Nucleus accumbens (tissue), 56 donors: ENCODE data around the gene COL4A2.

Source experiments
- DNase-seq, 56 donors: peaks; one replicate each; lab custom pipeline; 2025; lab: John Stamatoyannopoulos, UW

Gene COL4A2

DNA sequence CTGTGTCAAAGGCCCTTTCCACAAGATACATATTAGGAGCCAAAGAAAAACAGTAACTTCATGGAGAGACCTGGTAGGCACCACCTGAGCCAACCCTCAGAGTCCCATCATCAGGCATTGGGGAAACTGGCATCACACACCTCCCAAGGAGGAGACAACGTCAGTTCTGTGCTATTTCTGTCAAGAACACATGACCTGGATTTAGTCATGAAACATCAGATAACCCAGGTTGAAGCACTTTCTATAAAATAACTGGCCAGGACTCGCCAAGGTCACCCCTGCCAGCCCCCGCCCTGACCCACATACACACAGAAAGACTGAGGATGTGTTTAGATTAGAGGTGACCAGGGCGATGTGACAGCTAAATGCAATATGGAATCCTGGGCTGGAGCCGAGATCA lies 35.8 kb upstream of the COL4A2 start:
- no peak for DNase-seq

DNA sequence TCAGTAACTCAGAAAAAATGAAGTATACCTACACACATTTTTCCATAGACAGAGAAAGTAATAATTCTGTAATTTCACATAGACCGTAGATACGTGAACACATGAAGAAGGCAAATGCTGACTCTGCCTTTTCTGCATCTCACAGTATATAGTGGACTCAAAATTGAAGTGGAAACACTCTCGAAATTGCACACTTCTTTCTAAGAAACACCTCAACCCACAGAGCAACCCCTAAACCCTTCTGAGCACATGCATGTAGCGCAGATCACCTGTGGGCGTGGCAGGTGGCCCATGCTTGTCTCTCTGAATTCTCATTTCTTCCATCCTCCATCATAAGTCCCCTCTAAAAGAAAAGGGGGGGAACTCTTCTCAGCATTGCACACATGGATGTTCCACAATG lies 34.9 kb upstream of the COL4A2 start:
- DNase-seq, result no peak

DNA sequence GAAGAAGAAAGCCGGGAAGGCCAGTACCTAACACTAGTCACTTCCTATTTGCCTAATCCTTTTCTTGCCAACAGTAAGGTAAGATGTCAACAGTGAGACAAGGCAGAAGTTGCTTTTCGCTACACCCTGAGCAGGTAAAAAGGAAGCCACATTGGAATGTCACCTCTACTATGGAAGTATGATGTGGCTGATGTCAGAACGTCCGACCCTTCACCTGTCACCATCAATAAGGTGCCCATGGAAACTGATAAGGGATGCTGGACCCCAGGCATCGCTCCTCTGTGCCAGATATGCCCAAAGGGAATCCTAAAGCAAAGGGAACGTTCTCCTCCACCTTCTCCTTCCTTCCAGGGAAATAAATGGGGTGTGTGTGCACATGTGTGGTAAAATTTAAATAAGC lies 34.4 kb upstream of the COL4A2 start:
- DNase-seq, result no peak

DNA sequence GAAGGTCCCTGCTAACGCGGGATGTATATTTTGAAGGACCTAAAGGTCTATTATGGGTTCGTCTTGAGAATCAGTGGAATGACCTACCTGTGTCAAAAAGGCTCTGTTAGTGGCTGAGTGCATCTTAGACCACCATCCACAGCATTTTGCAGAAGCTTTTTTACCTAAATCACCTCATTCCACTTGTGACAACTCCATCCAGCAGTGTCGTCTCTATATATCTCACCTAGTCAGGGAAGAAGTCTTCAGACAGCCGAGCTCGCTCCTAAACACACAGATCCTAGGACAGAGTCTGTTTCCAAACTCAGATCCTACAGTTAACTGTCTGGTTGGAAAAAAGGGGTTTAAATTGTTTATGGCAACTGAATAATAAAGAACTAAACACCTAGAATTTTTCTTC lies 33.8 kb upstream of the COL4A2 start:
- no peak for DNase-seq

DNA sequence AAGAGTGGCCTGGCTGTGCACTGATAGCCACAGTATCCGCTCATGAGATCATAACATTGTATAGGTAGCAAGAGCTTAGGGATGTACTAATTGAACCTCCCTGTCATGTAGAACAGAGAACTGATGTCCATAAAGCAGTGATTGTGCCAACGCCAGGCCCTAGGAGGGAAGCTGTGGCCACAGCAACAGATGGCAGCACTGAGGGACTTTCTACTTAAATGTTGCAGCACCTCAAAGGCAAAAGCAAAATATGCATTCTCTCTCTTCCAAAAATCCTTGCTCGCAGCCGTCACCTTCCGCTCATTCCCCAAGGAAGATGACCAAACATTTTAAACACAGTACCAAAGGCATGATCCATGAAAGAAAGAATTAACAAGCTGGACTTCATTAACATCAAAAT lies 32.4 kb upstream of the COL4A2 start:
- DNase-seq, result no peak

DNA sequence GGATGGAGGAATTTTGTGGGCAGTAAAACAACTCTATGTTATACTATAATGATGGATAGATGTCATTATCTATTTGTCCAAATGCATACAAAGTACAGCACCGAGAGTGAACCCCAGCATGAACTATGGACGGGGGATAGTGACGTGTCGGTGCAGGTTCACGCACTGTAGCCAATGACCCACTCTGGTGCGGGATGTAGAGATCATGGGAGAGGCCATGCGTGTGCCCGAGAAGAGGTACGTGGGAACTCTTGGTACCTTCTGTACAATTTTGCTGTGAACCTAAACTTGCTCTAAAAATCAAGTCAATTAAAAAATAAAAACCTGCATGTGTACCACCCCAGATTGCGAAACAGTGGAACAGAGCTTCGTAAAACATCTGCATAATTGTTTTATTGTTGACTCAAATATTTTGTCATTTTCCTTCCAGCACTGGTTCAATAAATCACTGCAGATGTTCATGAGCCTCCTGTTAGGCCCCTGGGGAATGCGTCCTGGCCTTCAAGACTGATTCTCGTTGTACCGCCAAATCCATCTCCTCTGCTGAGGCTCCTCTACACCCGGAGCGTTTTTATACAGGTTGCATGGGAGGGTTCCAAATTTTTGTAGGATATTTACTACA lies 31.0 kb upstream of the COL4A2 start:
- DNase-seq, result no peak

DNA sequence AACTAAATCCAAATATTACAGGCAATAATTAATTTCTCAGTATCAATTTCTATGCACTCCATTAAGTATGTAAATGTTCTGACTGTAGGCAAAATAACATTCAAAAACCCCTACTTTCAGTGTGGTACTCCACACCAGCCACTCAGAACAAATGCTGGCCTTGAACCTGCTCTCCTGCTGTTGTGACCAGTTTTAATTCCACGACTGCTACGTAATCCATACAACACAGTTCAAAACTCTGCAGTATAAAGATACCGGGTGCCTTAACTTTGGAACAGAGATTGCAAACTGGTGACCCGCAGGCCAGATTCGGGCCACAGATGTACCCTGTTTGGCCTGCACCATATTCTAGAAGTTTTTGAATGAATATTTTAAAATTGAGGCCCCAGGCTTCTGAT lies 30.5 kb upstream of the COL4A2 start:
- no peak for DNase-seq

DNA sequence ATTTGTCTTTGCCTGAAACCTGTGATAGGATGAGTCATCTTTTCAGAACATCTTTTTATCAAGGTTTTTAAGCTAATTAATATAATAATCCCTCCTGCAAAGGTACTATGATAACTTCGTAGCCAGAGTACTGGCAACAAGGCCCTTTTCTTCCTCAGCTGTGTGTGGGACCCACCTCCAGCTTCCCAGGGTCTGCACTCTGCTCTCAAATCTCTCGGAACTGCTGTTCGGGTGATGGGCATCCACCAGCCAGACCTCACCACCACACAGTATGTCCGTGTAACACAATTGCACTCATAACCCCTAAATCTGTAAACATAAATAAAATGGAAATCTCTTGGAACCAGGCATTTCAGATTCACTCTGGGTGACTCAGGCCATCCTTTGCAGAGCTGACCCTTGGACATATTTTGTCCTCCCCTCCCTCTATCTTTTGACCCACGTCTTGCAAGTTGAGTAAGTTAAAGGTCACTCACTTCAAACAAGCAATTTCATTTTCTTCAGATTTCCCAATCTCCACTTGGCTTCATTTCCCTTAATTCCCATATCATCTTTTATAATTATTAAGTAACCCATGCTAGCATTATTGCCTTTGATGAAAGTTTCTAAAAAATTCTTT lies 29.6 kb upstream of the COL4A2 start:
- no peak for DNase-seq

DNA sequence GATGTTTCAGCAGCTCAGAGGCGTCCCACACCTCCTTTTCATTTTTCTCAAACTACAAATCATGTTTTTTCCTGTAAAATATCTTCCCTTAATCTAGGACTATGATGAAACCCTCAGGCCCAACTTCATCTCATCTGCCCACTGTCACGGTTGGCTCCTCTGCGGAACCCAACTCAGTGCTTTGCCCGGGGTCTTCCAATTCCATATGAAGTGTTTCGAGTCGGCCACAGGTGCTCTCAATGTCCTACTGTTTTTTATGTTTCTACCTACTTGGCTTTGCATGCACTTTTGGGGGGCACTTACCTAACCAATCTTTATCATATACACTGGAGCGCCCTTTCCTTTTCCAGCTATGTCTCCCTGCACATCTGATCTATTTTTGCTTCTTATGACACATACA lies 28.2 kb upstream of the COL4A2 start:
- no peak for DNase-seq

DNA sequence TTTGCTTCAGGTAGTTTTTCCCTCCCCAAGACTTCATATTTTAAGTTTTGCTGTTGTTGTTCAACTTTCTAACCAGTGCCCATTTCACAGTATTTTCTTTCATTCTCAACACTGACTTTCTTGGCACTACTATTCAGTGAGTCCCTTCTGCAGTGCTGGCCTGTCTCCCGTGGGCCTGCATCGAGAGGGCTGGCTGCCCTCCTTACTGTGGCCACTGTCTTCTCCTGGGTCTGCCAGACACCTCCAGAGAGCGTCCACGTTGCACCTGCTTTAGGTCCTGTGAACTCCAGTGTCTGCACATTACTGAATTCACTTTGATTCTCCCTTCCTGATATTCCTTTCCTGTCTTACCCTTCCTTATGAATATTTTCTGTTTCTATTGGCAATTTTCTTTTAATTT lies 27.4 kb upstream of the COL4A2 start:
- DNase-seq, result no peak

DNA sequence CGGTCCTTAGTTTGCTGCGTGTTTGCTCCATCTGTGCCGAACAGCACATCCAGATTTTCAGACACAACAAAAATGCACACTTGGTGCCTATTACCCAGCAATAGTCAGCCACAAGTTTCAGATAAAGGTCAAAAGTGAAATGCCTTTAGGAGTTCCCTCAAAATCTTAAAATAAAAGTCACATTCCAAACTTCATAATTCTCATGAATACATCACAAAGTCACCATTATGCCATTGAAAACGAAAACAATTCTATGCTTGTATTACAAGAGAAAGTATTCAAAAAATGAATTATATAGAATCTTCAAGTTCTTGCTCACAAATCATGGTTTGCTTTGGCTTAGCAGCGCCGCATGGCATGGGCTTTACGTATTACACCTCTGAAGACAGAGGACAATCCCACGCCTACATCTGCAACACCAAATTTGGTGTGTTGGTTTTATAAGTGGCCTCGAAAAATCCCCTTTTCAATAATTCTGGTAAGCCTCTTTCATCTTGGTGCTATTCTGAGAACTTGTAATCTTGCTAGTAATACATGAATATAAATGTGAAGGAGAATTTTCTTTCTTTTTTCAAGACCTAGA lies 26.8 kb upstream of the COL4A2 start:
- no peak for DNase-seq

DNA sequence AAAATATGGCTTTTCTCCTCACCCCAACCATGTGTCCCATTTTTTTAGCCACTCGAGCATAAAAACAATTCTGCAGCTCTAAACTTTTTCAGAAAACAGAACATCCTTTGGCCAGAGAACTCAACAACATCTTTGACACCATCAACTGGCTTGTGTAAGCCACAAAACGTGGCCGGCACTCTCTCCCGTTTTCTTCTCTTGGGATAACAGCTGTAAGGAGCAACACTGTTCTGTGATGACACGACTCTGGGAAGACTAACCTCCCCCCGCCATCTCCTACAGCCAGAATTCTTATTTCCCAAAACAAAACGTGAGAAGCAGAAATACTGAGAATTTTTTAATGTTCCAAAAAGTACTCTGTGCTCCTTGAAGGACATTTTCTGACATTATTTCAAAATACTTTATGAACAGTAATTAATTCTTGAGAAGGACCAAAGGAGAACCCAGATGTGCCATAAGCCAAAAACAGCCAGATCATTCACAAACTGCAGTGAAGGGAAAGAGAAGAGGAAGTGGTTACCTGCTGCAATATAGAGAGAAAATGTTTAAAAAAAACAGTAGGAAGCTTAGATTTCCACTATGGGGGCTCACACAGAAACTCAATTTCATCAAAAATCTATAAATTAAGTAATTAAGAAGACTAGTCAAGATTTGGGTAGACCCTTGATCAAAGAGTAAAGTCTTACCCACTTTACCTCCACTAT lies 25.9 kb upstream of the COL4A2 start:
- DNase-seq, result no peak

DNA sequence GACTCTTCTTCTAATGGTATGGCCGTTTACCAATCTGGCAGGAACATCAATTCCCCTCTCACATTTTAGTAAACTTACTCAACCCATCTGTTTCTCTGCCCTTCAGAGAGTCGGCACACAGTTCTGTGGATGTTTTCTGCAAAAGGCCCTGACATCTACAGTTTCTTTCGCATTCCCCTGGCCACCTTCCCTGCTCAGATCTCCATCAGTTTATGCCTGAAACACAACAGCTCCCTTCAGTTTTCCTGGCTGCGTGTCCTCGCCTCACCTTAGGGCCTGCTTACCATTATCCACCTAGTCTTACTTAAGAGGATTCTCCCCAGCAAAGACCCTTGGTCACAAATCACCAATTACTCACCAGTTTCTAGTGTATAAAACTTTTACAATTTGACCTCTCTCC lies 25.3 kb upstream of the COL4A2 start:
- DNase-seq, result no peak

DNA sequence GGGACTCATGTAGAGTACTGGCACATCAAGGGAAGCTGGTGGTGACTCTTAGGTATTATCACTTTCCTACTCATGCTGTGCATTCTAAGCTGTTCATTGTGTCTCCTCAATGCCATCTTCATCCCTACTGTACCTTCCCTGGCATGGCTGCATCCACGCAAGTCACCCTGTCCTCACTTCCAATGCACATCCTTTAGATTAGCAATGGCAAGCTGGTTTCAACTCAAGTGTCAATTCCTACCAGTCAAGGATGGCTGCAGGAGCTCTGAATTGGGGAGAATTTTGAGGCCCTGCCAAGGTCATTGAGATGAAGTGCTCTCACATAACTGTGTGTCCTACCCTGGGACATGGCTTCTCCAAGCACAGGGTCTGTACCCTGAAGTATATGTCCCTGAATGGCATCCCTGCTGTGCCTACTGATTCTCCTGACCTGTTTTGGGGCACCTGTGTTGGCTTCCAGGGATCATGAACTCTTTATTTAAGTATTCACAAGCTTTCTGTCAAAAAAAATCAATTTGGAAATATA lies 24.7 kb upstream of the COL4A2 start:
- DNase-seq, result no peak

DNA sequence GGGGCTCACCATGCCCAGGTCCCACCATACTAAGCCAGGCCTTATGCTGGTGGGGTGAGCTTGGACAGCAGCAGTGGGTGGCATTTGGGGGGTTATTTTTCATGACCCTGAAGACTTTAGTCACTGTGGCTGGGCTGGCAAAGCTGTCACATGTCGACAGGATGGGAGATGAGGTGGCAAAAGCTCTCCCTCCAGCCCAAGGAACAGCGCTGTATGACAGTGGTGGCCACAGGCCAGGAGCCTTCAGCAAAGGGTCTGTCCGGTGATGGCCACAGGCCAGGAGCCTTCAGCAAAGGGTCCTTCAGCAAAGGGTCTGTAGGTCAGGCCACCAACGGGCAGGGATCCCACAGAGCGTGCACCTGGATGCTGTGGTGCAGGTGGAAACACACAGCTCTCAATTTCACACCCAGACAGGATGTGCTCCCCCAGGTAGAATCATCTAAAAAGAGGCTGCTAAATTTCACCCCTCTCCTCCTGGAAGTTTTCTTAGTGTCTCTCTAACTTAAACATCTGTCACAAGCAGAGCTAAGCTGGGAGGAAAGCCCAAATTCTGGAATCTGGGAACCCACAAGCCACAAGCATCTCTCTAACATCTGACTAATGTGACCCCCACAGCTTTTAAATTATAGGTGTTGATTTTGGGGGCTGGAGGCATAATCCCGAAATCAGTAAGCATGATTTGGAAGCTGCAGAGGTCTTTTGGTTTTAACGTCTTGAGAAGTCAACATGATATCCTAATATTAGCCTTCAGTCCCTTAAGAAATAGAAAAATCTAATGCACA lies 23.2 kb upstream of the COL4A2 start:
- DNase-seq, result no peak

DNA sequence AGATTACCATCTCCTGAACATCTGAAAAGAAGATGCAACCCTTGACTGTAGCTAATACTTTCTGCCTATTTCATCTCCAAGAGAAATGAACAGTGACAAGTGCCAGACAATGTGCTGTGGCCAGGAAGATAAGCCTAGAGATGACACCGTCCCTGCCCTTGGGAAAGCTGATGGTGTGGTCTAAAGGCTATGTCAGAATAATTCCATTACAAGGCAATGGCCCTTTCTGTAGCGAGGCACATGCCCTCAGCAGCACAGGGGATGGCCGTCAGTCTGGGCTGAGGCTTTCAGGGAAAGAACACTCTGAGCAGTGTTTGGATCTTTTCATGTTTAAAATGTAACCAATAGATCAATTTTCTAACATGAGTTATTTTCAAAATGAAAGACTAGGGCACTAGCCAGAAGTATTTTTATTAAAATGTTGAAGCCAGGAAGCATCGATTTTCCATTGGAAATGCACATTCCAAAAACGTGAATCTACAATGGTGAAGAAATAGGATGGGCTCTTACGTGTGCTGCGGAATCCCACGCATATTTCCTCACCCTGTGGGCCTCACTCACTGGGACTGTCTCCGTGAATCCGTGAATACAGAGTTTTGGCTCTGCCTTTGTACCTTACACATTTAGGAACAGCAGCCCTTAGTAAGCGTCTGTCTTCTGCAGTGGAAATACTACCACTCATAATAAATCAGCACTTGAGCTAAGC lies 22.2 kb upstream of the COL4A2 start:
- no peak for DNase-seq

DNA sequence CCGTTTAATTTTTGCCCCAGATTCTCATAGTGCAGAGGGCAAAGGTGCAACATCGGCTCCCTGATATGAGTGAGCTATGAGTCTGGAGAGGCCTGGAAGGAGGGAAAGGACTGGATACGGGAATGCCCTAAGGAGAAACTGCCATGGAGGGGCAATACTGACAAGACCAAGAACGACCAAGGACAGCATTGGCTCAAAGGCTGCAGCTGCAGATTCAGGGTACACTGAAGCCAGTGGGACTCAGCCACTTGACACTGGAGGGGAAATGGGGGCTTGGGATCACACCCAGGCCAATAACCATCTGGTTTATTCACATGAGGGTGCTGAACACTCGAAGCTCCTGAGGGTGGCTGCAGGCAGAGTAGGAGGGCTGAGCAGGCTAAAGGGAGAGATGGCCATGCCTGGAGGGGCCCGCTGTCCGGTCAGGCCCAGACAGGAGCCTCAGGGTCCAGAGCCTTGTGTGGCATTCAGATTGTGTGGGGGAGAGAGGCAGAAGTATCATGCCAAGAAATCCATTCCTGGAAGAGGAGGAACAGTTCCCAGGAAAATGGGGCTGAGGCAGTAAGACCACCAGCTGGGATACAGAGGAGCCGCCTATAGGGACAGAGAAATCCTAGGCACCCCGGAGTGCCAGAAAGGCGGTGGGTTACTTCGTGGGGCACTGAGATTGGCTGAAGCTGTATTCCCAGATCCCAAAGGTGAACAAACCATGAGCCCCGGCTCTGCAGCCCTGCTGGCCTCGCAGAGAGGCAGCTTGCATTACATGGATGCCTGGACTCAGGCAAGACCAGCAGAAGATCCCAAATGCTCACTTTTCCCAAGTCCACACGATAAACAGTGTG lies 20.9 kb upstream of the COL4A2 start:
- no peak for DNase-seq

DNA sequence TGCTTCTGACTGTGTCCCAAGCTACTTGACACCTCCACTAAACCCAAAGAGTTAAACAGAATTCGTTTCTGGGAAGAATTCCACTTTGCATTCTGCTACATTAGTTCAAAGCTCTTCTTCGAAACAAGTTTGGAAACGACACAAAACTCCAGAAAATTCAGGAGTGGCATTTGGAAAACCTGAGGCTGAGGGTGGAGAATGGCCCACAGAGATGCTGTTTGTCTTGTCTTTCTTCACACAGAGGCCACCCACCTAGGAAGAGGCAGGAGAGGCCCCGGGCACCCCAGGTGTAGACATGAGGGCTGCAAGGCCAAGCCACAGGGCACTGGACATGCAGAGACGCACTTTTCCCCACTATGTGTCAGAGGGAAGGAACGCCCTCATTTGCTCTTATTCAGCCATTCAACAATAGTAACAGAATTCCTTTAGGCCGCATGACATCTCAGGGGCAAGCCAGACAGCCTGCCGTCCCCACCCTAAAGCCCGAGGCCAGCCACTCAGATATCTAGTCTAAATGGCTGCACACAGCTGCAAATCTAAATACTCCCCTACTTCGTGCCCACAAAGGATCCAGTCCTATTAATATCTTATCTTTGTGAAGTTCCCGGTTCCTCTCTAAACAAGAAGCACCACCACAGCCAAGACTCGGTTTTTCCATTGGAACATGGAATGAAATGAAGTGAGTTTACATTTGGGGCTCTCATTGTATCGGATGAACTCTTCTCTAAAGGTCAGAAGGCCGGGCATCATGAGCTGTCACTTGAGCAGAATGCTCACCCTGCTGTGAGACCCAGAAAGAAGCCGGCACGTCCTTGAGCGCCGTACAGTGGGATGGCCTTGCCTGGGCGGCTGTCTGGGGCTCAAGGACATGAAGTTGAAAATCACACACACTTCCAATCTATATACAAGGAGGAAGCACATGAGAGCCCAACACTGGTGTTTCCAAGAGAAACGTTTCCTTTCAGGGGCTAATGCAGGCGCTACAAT lies 20.0 kb upstream of the COL4A2 start:
- no peak for DNase-seq
